ENCODE data around the gene SNU13.

DNA sequence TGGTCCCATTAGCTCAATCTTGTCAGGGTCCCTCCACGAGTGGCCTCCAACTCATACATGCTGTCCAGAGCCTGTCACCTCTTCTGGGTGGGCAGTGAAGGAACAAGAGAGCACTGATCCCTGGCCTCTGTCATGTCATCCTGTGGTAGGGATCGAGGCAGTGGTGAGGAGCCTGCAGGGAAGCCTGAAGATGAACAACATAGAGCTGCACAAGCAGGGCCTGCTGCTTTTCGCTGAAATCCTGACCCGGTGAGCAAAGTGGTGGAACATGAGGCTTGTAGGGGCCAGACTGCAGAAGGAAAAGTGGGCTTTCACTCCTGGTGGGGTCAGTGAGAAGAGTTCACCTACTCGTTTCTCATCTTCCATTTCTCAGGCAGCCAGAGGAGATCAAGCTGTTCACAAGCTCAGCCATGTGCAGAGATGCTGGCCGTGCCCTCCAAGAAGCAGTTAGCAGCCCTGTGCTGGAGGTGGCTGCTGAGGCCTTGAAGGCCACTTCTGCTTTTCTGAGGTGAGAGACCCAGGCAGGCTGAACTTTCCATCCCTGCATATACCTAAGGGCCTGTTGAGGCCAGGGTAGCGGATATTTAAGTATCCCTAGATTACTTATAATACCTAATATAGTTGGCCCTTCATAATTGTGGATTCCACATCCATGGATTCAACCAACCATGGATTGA lies 43.6 kb upstream of the SNU13 start:
- TF ChIP-seq YY1 (IDR thresholded peaks at IDR 0.05; ENCODE audit: insufficient read depth, insufficient read length) (no peak), ZNF274 (IDR thresholded peaks at IDR 0.05; ENCODE audit: low read depth, low read length) (no peak), SUZ12 (IDR thresholded peaks at IDR 0.05; ENCODE audit: extremely low read depth, insufficient read depth, insufficient read length) (no peak)
